Endothelial cell of umbilical vein (primary cell): ENCODE results near the gene ABTB1. TPM values are rescaled to one million over a fixed set of nuclear protein-coding genes. Genes with fewer than 3 reads are reported as not detected.

Experiments used
- BruUV-seq: library from RNA; stranded (reverse); fragments of 400-500 nt; replicated peaks from 2 replicates; lab custom pipeline; 2021; lab: Mats Ljungman, UMichigan
- CTCF ChIA-PET: fragments of 300-600, 350-600 bp; sonication (Branson Sonifier 250); formaldehyde crosslinking; loops from one replicate; lab custom pipeline; 2021; ENCODE audit warnings: antibody characterized with exemption, inconsistent platforms; lab: Charles Lee
- POLR2A ChIA-PET: fragments of 300-600, 350-600 bp; sonication (Branson Sonifier 250); formaldehyde crosslinking; loops from one replicate; lab custom pipeline; 2021; ENCODE audit warnings: antibody characterized with exemption, inconsistent platforms; lab: Charles Lee
- DNase-seq: peaks from one replicate; pipeline ENCODE4 v3.0.0-alpha.2; 2011; ENCODE audit warnings: low read depth, low spot score
- FAIRE-seq: peaks from 2 replicates; lab custom pipeline; 2011; peaks lifted over from hg19 to GRCh38; lab: Jason Lieb, UNC
- H2AFZ ChIP-seq: 2 replicates; pipeline ENCODE4 v1.6.0; 2012; ENCODE audit warnings: low read depth, low read length, control low read depth, inconsistent platforms
- H3K27ac ChIP-seq: 2 replicates; pipeline ENCODE4 v1.5.1; 2011; ENCODE audit warnings: low read depth, mild to moderate bottlenecking, control low read depth, low read length, moderate library complexity; ENCODE audit not compliant: insufficient read depth
- H3K27me3 ChIP-seq, 2 experiments: 2 replicates each; pipeline versions ENCODE4 v1.6.0 to v1.6.1; 2011; ENCODE audit warnings: low read length in 2 of 2, mixed read lengths in 1 of 2; ENCODE audit not compliant: control insufficient read depth in 2 of 2, insufficient read depth in 2 of 2
- H3K36me3 ChIP-seq, 2 experiments: 2 replicates in 1 of 2; 3 replicates in 1 of 2; pipeline ENCODE4 v1.5.1; 2011; ENCODE audit warnings: low read length in 2 of 2, mild to moderate bottlenecking in 1 of 2, moderate library complexity in 1 of 2; ENCODE audit not compliant: control insufficient read depth in 2 of 2, insufficient read depth in 2 of 2; ENCODE audit errors: extremely low read depth in 1 of 2
- H3K4me1 ChIP-seq: 3 replicates; pipeline ENCODE4 v1.5.1; 2011; ENCODE audit warnings: mild to moderate bottlenecking, low read length; ENCODE audit not compliant: control insufficient read depth, insufficient read depth; ENCODE audit errors: extremely low read depth
- H3K4me2 ChIP-seq: 2 replicates; pipeline ENCODE4 v1.6.1; 2011; ENCODE audit warnings: low read length, control low read depth, mixed read lengths; ENCODE audit not compliant: insufficient read depth
- H3K4me3 ChIP-seq, 3 experiments: fragments of 200-600 bp in 1 of 3; sonication (generic), shearing (Covaris generic) in 1 of 3; replicated peaks in 1 of 3; 2 replicates each; pipeline ENCODE4 v1.5.1; 2011 to 2016; ENCODE audit warnings: control low read depth in 3 of 3, low read length in 3 of 3, mild to moderate bottlenecking in 2 of 3, inconsistent platforms in 1 of 3, low read depth in 1 of 3, moderate library complexity in 1 of 3; ENCODE audit not compliant: insufficient read depth in 1 of 3
- H3K79me2 ChIP-seq: 2 replicates; pipeline ENCODE4 v1.6.0; 2012; ENCODE audit warnings: low read length, inconsistent platforms; ENCODE audit not compliant: control insufficient read depth, insufficient read depth
- H3K9ac ChIP-seq: replicated peaks from 2 replicates; pipeline ENCODE3; 2011; ENCODE audit warnings: low read length, control low read depth; ENCODE audit not compliant: insufficient read depth; ENCODE audit errors: extremely low read depth
- H3K9me1 ChIP-seq: replicated peaks from 3 replicates; pipeline ENCODE4 v1.6.0; 2011; ENCODE audit warnings: mild to moderate bottlenecking, low read length; ENCODE audit not compliant: control insufficient read depth, insufficient read depth; ENCODE audit errors: extremely low read depth
- H3K9me3 ChIP-seq: replicated peaks from 2 replicates; pipeline ENCODE4 v1.5.1; 2012; ENCODE audit warnings: low read length, inconsistent platforms; ENCODE audit not compliant: control insufficient read depth, insufficient read depth
- H4K20me1 ChIP-seq: replicated peaks from 2 replicates; pipeline ENCODE3; 2011; ENCODE audit warnings: mild to moderate bottlenecking, low read length; ENCODE audit not compliant: control insufficient read depth, insufficient read depth; ENCODE audit errors: extremely low read depth
- CTCF ChIP-seq, 2 donors: IDR thresholded peaks; 1 replicate in 1 of 2; 2 replicates in 1 of 2; pipeline ENCODE4 v1.5.1; 2011; ENCODE audit warnings: low read length in 2 of 2, mild to moderate bottlenecking in 2 of 2, moderate library complexity in 2 of 2, control low read depth in 1 of 2, inconsistent platforms in 1 of 2, low read depth in 1 of 2; ENCODE audit not compliant: insufficient read depth in 1 of 2; ENCODE audit errors: extremely low read depth in 1 of 2
- EZH2 ChIP-seq: IDR thresholded peaks from 2 replicates; pipeline ENCODE4 v1.6.1; 2012; ENCODE audit warnings: borderline replicate concordance, low read depth, mild to moderate bottlenecking, moderate library complexity, low read length, inconsistent platforms; ENCODE audit not compliant: severe bottlenecking
- FOS ChIP-seq: IDR thresholded peaks from 2 replicates; pipeline ENCODE4 v1.6.1; 2011; ENCODE audit warnings: mild to moderate bottlenecking, low read length, moderate library complexity, borderline replicate concordance; ENCODE audit not compliant: insufficient read depth
- GATA2 ChIP-seq: IDR thresholded peaks from 2 replicates; pipeline ENCODE4 v1.7.0; 2011; ENCODE audit warnings: low read depth, mild to moderate bottlenecking, moderate library complexity, mixed read lengths, low read length; ENCODE audit not compliant: insufficient read length, insufficient read depth
- JUN ChIP-seq: IDR thresholded peaks from 2 replicates; pipeline ENCODE4 v1.6.1; 2011; ENCODE audit warnings: borderline replicate concordance, low read depth; ENCODE audit not compliant: insufficient read length, insufficient read depth
- MYC ChIP-seq: IDR thresholded peaks from one replicate; pipeline ENCODE4 v1.6.1; 2011; ENCODE audit warnings: mild to moderate bottlenecking, low read depth, low read length
- POLR2A ChIP-seq: IDR thresholded peaks from 2 replicates; pipeline ENCODE4 v1.6.1; 2012; ENCODE audit warnings: low read depth, mild to moderate bottlenecking, control low read depth, low read length
- POLR2AphosphoS5 ChIP-seq: IDR thresholded peaks from 2 replicates; pipeline ENCODE4 v1.6.1; 2012; ENCODE audit warnings: low read depth, mild to moderate bottlenecking, control low read depth, low read length, moderate library complexity; ENCODE audit not compliant: insufficient read depth
- dilution Hi-C: fragments of 300-500 bp; cut with MboI; formaldehyde crosslinking; loops from one replicate; pipeline ENCODE4 v1.15.0; 2019; ENCODE audit warnings: low sequenced_read_pairs; ENCODE audit not compliant: extremely low pct_ligation_motif_present
- intact Hi-C: fragments of 100-400 bp; cut with micrococcal nuclease; formaldehyde crosslinking; loops from one replicate; pipeline ENCODE4 v1.10.0; 2022
- polyA plus RNA-seq, 4 experiments: library from polyadenylated mRNA; depleted of rRNA in 3 of 4; stranded (reverse) in 3 of 4; unstranded in 1 of 4; fragments of >200 nt; gene quantifications; 2 replicates each; pipeline versions ENCODE4 v1.2.1 to v1.2.3, GENCODE V29; 2011 to 2012; ENCODE audit warnings: missing spikeins in 1 of 4
- total RNA-seq: library from RNA; stranded (reverse); gene quantifications from 2 replicates; pipeline ENCODE4 v1.2.3, GENCODE V29; 2021
- TF ChIP-seq, protein P1 (sequence below): IDR thresholded peaks from 2 replicates; pipeline ENCODE4 v1.6.1; 2011; ENCODE audit not compliant: insufficient read depth, insufficient read length

ABTB1 gene
- total and polyA plus RNA-seq, 2 donors (not counting 3 experiments of a cell fraction or from before 2014, with no cell fraction given), result 15.2 to 25.1 TPM

DNA sequence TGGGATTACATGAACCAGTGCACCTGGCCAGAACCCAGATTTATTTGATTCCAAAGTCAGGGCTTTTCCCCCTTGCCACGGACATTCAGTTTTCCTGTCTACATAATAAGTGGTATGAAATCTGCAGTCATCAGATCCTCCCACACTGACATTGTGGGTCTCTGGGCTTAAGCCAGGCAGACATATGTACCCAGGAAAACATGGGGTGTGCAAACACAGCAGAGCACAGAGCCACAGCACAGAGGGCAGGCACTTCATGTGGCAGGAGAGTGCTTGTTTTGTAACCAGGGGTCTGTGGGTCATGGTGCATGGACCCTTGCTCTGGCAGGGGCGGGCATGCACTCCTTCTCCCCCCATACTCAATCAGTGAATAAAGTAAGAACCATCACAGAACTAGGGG is 6.1 kb upstream of the ABTB1 start:
- POLR2A ChIA-PET, result no interaction called here
- DNase-seq (no peak), FAIRE-seq (no peak)
- Histone ChIP-seq H2AFZ (no peak overlapping the region), H3K4me1 (no peaks in the 10 kb centered on the region), H3K36me3 (no peaks in the 10 kb centered on the region), H3K9me3 (no peaks in the 10 kb centered on the region), H3K27ac (no peak overlapping the region), H3K27me3 (no peaks in the 10 kb centered on the region), H3K9me1 (no peaks in the 10 kb centered on the region), H3K4me2 (no peak overlapping the region), H3K9ac (no peak overlapping the region), H3K4me3 (no peak overlapping the region), H4K20me1 (no peaks in the 10 kb centered on the region), H3K79me2 (no peaks in the 10 kb centered on the region)
- BruUV-seq, result no TSS peak
- CTCF ChIA-PET, result no interaction called here
- intact Hi-C loops, result no loop called here
- TF ChIP-seq CTCF (IDR thresholded peaks at IDR 0.05; ENCODE audit: extremely low read depth in 1 of 2, insufficient read depth in 1 of 2, low read depth in 1 of 2, low read length in 2 of 2) (no peak), JUN (no peak), POLR2AphosphoS5 (no peak), MYC (no peak), GATA2 (no peak), FOS (no peak), EZH2 (no peak), POLR2A (no peak)
- TF ChIP-seq, protein P1, sequence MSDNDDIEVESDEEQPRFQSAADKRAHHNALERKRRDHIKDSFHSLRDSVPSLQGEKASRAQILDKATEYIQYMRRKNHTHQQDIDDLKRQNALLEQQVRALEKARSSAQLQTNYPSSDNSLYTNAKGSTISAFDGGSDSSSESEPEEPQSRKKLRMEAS, result no peak
- dilution Hi-C loops, result no loop called here
